ENCODE measurements around the gene ALPG.

GRCh38 chr2:232387451-232388171 is 19.0 kb upstream of the ALPG start:
- TF ChIP-seq CTCF (conservative IDR thresholded peaks at IDR 0.05; ENCODE audit: low read depth, low read length) (no peak), MXI1 (IDR thresholded peaks at IDR 0.05; ENCODE audit: borderline replicate concordance, low read depth, low read length) (no peak), POLR2A (IDR thresholded peaks at IDR 0.05; ENCODE audit: low read depth, low read length) (no peak), SMC3 (IDR thresholded peaks at IDR 0.05; ENCODE audit: low read depth, low read length) (no peak), RCOR1 (IDR thresholded peaks at IDR 0.05; ENCODE audit: insufficient replicate concordance, low read length) (no peak), ELK1 (IDR thresholded peaks at IDR 0.05; ENCODE audit: borderline replicate concordance, low read depth, low read length) (no peak), RAD21 (IDR thresholded peaks at IDR 0.05; ENCODE audit: low read length) (no peak), RFX5 (IDR thresholded peaks at IDR 0.05; ENCODE audit: low read depth, low read length) (no peak), MAZ (IDR thresholded peaks at IDR 0.05; ENCODE audit: borderline replicate concordance, low read depth, low read length) (no peak), NFE2L2 (IDR thresholded peaks at IDR 0.05; ENCODE audit: low read depth, low read length) (no peak), USF2 (IDR thresholded peaks at IDR 0.05; ENCODE audit: low read depth, low read length) (no peak), MAFK (IDR thresholded peaks at IDR 0.05; ENCODE audit: low read depth, low read length) (no peak), BHLHE40 (IDR thresholded peaks at IDR 0.05; ENCODE audit: low read depth, low read length) (no peak)
